GM12874 (cell line): ENCODE data around the gene JMJD7.

Experiments used
- TF ChIP-seq, protein P1 (sequence below): IDR thresholded peaks from 2 replicates; pipeline ENCODE4 v1.5.1; 2011; ENCODE audit warnings: low read depth, mild to moderate bottlenecking, control low read depth, low read length, moderate library complexity; ENCODE audit not compliant: insufficient read depth

The JMJD7 gene

DNA sequence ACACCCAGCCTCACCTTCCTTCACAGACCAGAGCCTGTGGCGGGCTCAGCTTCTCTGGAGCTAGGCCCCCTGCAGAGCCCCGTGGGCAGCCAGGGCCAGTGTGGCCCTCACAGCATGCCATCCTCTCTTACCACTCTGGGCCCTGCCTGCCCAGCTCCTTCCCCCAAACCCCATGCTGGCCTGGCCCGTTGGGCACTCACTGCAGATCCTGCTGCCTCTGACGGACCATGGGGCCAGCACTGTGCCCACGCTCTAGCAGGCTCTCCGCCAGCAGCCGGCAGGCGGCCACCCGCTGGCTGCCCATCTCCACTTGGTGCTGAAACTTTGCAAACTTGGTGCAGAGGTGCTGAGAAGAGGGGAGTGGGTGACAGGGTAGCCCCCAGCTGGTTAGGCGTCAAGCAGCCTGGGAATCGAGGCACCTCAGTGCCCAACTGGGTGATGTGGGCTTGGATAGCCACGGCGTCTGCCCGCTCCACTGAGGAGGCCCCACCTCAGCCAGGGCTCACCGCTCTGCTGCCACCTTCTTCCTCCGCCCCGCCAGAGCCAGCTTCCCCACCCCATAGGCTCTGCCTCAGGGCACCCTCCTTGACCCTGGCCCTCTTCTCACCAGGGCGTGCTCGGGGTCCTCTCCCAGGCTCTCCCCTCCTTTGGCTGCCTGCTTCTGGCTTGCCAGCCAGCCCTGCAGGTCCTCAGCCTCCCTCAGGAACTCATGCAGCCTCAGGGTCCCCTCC, 43.4 kb downstream of the JMJD7 start:
- TF ChIP-seq, protein P1, sequence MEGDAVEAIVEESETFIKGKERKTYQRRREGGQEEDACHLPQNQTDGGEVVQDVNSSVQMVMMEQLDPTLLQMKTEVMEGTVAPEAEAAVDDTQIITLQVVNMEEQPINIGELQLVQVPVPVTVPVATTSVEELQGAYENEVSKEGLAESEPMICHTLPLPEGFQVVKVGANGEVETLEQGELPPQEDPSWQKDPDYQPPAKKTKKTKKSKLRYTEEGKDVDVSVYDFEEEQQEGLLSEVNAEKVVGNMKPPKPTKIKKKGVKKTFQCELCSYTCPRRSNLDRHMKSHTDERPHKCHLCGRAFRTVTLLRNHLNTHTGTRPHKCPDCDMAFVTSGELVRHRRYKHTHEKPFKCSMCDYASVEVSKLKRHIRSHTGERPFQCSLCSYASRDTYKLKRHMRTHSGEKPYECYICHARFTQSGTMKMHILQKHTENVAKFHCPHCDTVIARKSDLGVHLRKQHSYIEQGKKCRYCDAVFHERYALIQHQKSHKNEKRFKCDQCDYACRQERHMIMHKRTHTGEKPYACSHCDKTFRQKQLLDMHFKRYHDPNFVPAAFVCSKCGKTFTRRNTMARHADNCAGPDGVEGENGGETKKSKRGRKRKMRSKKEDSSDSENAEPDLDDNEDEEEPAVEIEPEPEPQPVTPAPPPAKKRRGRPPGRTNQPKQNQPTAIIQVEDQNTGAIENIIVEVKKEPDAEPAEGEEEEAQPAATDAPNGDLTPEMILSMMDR = no peak

DNA sequence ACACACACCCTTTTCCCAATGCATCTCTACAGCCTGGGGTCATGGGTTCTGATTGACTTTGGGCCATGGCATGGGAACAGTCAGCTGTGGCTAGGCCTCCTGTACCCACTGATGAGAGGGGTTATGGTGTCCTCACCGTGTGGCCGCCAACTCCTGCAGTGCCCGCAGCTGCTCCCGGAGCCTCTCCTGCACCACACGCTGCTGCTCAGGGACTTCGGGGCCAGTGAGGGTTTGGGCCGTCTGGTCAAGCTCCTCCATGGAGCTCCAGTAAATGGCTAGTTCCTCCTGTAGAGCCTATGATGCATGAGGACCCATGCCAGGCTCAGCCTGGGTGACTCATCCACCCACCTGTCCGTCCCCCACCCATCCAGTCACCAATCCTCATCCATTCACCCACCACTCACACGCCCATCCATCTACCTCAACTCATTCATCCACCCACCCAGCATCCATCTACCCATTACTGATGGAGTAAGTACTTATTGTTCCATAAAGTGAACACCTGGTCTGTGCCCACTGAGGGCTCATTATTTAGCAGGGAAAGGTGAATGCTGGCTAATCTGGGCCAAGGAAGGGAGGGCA, 44.4 kb downstream of the JMJD7 start:
- TF ChIP-seq, protein P1 = no peak

DNA sequence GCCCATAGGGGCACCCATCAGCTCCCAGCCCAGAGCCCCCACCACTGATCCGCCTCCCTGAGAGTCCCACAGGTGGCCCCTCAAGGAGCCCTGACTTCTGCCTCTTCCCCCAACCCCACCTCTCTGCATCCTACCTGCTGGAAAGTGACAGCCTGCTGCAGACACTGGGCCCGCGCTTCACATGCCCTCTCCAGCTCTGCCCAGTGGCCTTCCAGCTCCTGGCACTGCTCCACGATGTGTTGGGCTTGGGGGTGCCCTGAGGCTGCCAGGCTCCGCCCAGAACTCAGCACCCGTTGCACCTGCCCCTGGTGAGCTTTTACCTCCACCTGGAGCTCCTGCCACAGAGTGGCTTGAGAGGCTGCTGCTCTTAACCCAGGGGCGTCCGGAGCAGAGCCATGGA, 45.8 kb downstream of the JMJD7 start:
- TF ChIP-seq, protein P1 = no peak

DNA sequence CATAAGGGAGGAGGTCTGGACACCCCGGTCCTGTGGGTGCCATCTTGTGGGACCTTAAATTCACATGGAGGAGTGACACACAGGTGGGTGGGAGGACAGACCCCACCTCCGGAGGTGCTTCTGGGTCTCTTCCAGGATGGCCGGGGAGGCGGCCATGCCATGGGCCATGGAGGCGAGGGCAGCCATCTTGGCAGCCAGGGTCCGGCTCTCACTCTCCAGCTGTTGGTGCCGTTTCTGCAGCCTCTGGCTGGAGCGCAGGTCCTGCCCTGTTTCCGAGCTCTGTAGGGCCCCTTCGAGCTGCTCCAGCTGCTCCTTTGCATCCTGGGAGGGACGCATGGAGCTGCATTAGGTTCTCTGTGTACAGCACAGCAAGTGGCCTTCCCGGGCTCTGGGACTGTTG, 46.8 kb downstream of the JMJD7 start:
- TF ChIP-seq, protein P1 = no peak

DNA sequence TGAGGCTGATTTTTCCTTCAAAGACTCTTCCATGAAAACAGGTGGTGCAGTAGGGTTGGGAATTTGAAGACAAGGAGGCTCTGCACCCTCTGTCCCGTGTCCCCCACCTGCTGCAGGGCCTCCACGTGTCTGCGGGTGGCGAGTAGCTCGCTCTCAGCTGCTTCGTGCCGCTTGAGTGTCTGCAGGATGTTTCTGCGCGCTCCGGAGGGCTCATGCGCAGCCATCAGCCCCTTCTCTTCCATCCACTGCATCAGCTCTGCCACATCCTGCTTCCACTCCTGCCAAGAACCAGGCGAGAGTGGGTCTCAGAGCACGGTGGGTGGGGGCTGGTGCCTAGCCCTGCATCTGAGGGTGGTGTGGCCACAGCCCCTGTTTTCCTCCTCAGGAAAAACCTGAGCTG, 48.1 kb downstream of the JMJD7 start:
- TF ChIP-seq, protein P1 = no peak

DNA sequence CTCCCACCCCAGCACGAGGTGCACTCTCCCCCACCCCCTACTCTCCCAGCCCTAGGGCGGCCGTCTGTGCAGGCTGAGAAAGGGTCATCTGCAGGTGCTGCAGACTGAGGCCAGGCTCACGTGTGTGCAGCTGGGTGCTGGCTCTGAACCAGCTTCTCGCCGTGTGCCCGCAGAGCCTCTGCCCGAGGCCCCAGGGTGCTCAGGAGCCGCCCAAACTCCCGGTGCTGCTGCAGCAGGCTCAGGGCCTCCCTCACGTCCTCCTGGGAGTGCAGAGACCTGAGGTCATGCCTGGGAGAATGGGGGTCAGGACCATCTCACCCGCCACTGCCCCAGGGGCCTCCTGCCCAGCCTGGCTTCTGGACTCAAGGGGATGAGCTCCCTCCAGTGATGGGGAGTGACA, 48.8 kb downstream of the JMJD7 start:
- TF ChIP-seq, protein P1 = no peak

DNA sequence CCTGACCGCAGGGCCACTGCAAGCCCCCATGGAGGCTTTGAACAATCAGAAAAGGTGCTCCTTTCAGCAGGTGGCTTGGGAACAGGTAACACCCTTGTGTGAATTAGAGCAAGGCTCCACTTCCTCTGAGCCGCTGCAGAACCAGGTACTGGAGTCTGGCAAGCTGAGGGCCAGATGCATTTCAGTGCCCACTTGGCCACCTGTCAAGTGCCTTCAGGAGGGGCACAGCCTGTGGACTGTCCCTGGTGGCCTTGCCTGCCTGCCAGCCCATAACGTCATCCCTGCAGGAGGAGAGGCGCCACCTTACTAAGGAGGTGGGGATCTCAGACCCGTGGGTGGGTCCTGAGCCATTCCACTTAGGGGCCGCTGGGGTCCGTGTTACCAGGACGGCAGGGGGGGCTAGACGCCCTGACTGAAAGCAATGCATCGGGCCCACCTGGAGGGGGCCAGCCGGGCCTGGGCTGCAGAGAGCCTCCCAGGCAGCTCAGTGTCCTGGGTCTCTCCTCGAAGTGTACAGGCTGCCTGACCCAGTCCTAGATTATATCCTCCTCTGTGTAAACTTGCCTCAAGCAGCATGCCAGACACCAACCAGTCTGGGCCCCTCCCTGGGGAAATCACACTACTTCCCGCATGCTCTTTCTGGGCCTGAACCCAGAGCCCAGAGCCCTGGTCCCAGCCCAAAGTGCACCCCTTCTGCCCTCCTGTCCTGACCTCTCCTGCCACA, 49.9 kb downstream of the JMJD7 start:
- TF ChIP-seq, protein P1 = no peak
